HUES6 (cell line): ENCODE measurements around the gene GPR52.
"Not testable (repeated sequence)": the region's sequence is repeated elsewhere in the genome, so short reads cannot be mapped to it uniquely, and the experiment has no call there.

Experiments
- H3K27ac ChIP-seq: 2 replicates; pipeline ENCODE4 v1.7.0; 2013; ENCODE audit warnings: low read depth, mild to moderate bottlenecking, low read length, inconsistent platforms
- H3K27me3 ChIP-seq: 2 replicates; pipeline ENCODE4 v1.6.1; 2013; ENCODE audit warnings: low read length; ENCODE audit not compliant: control insufficient read depth, insufficient read depth
- H3K36me3 ChIP-seq: 2 replicates; pipeline ENCODE4 v1.6.1; 2013; ENCODE audit warnings: low read length; ENCODE audit not compliant: control insufficient read depth, insufficient read depth
- H3K4me1 ChIP-seq: 2 replicates; pipeline ENCODE4 v1.6.1; 2013; ENCODE audit warnings: low read length; ENCODE audit not compliant: control insufficient read depth, insufficient read depth
- H3K4me3 ChIP-seq: 2 replicates; pipeline ENCODE4 v1.5.1; 2013; ENCODE audit warnings: low read depth, low read length
- H3K9ac ChIP-seq: one replicate; pipeline ENCODE4 v1.6.1; 2013; ENCODE audit warnings: mild to moderate bottlenecking, low read length
- H3K9me3 ChIP-seq: 2 replicates; pipeline ENCODE4 v1.6.1; 2013; ENCODE audit warnings: low read depth, low read length; ENCODE audit not compliant: control insufficient read depth, insufficient read depth

The GPR52 gene, protein sequence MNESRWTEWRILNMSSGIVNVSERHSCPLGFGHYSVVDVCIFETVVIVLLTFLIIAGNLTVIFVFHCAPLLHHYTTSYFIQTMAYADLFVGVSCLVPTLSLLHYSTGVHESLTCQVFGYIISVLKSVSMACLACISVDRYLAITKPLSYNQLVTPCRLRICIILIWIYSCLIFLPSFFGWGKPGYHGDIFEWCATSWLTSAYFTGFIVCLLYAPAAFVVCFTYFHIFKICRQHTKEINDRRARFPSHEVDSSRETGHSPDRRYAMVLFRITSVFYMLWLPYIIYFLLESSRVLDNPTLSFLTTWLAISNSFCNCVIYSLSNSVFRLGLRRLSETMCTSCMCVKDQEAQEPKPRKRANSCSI

DNA sequence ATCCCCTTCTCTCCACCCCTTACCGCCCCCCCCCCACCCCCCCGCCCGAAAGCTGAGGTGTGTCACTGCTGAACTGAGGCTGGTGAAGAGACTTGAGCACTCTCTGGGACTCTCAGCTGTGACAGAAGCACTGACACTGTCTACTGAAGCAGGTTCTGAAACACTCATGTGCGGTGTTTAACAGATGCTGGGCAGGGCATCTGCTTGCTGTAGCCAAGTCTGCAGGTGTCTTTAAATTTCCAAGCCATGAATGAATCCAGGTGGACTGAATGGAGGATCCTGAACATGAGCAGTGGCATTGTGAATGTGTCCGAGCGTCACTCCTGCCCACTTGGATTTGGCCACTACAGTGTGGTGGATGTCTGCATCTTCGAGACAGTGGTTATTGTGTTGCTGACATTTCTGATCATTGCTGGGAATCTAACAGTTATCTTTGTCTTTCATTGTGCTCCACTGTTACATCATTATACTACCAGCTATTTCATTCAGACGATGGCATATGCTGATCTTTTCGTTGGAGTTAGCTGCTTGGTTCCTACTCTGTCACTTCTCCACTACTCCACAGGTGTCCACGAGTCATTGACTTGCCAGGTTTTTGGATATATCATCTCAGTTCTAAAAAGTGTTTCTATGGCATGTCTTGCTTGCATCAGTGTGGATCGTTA lies at the start of gene GPR52:
TSS of gene GPR52 (plus strand) at position 99 of the 665 bp plus-strand sequence. CDS start at position 247, 148 bp downstream.
- no peak within 1 kb of the TSS for H3K27ac ChIP-seq
- no peak within 1 kb of the TSS for H3K4me3 ChIP-seq
- H3K9me3 ChIP-seq = no peaks in the 10 kb centered on the region
- no peak within 1 kb of the TSS for H3K9ac ChIP-seq
- H3K4me1 ChIP-seq = no peaks in the 10 kb centered on the region
- H3K36me3 ChIP-seq = no peaks in the 10 kb centered on the region
- H3K27me3 ChIP-seq = no peaks in the 10 kb centered on the region

DNA sequence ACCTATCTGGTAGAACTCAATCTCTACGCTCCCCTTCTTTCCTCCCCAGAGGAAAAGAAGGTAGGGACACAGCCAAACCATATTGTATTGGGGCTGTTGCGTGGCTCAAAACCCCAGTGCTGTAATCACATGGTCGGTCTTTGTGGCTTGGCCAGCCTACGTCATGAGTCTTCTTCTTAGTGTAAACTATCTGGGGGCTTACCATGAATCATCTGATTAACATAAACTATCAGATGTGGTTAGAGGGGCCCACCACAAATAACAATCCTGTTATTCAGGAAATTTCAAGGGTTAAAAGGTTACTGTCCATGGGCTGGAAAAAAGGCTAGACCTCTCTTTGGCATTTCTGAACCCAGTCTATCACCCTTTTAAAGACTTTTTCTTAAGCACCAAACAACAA lies 49.5 kb upstream of the GPR52 start:
- Histone ChIP-seq H3K27me3 (no peaks in the 10 kb centered on the region), H3K9ac (no peak overlapping the region), H3K36me3 (no peaks in the 10 kb centered on the region), H3K4me1 (no peaks in the 10 kb centered on the region), H3K4me3 (no peak overlapping the region), H3K27ac (no peak overlapping the region), H3K9me3 (no peaks in the 10 kb centered on the region)

DNA sequence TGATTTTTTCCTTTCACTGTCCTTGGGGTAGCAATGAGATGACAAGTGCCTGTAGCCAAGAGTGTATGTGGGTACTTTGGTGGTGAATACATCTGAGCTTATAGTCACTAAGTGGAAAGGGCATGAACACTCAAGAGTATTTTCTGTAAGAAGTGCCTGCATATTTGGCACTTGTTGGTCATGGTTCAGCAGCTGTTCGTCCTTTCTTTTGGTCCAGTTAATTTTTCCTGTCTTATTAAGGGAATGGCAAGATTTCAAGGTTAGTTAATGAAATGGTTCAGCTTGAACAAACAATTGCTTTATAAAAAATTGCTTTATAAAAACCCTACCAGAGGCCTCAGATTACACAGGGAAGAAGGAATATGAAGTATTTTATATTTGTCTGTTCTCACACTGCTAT lies 48.6 kb upstream of the GPR52 start:
- Histone ChIP-seq H3K4me1 (no peaks in the 10 kb centered on the region), H3K27ac (no peak overlapping the region), H3K36me3 (no peaks in the 10 kb centered on the region)

DNA sequence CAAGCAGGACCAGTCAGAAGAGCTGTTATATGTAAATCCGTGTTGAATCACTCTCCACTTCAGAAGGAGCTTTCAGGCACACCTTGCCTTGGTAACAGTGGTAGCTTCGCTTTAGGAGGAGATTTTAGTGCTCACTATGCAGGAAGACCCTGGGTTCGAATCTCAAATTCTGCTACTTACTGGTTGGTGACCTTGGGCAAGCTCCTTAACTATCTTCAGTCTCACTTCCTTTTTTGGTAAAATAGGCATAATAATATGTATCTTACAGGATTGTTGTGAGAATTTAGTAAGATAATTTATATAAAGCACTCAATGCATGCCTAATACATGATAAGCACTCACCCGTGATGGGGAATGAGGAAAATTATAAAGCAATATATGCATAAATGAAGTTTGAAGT lies 46.7 kb upstream of the GPR52 start:
- Histone ChIP-seq H3K4me3 (no peak overlapping the region), H3K27me3 (no peaks in the 10 kb centered on the region), H3K9ac (no peak overlapping the region), H3K9me3 (no peaks in the 10 kb centered on the region), H3K27ac (no peak overlapping the region), H3K4me1 (no peaks in the 10 kb centered on the region), H3K36me3 (no peaks in the 10 kb centered on the region)

More for the DNA sequence above, 48.6 kb upstream of the GPR52 start:
- H3K9me3 ChIP-seq = no peaks in the 10 kb centered on the region
- H3K4me3 ChIP-seq = no peak overlapping the region
- no peaks in the 10 kb centered on the region for H3K27me3 ChIP-seq
- no peak overlapping the region for H3K9ac ChIP-seq

DNA sequence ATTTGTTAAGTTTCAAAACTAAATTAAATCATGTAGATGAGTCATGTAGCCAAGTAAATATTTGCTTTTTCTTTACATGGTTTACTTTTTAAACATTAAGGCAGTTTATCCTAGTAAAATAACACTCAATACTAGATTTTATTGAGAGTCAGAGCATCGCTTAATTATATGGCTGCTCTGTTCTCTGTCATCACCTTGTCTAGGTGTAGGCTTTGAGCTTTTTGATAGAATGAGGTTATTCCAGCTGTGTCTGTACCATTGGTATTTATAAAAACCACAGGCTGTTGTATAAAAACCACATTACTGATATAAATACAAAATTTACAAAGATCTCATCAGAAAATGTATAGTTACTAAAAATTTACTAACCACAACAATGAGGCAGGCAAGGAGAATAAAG lies 42.5 kb upstream of the GPR52 start:
- Histone ChIP-seq H3K4me1 (no peaks in the 10 kb centered on the region), H3K27me3 (no peaks in the 10 kb centered on the region), H3K9ac (no peak overlapping the region), H3K36me3 (no peaks in the 10 kb centered on the region), H3K27ac (no peak overlapping the region), H3K9me3 (no peaks in the 10 kb centered on the region), H3K4me3 (no peak overlapping the region)

DNA sequence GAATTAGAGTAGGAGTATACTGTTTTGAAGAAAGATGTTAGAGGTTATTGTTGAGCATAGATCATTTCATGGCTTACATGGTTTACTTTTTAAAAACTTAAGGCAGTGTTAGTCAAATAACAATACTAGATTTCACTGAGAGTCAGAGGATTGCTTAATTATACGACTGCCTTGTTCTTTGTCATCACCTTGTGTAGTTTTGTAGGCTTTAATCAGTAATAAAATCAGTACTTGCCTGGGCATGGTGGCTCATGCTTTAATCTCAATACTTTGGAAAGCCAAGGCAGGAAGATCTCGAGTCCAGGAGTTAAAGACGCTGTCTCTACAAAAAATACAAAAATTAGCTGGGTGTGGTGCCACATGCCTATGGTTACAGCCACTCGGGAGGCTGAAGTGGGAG lies 41.3 kb upstream of the GPR52 start:
- Histone ChIP-seq H3K27ac (no peak overlapping the region), H3K9ac (no peak overlapping the region), H3K4me3 (no peak overlapping the region), H3K27me3 (no peaks in the 10 kb centered on the region), H3K36me3 (no peaks in the 10 kb centered on the region), H3K9me3 (no peaks in the 10 kb centered on the region), H3K4me1 (no peaks in the 10 kb centered on the region)

DNA sequence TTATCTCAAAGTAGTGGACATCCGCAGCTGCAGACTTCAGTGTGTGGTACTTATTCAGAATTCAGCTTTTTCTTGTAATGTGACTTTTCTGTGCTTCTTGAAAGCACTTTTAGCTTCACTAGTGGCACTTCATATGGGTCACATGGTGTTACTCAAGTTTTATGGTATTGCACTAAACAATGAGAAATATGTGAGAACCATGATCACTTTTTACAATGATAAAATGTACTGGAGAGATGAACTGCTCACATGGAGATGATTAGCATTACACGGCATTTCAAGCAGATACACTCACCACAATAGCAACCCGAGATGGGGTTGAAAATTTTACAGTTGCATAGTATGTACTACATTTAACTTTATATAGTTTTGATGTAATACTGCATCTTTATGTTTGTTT lies 40.1 kb upstream of the GPR52 start:
- H3K9ac ChIP-seq = no peak overlapping the region
- H3K4me1 ChIP-seq = no peaks in the 10 kb centered on the region
- H3K27me3 ChIP-seq = no peaks in the 10 kb centered on the region
- no peaks in the 10 kb centered on the region for H3K9me3 ChIP-seq
- no peak overlapping the region for H3K4me3 ChIP-seq
- no peaks in the 10 kb centered on the region for H3K36me3 ChIP-seq
- H3K27ac ChIP-seq = no peak overlapping the region

DNA sequence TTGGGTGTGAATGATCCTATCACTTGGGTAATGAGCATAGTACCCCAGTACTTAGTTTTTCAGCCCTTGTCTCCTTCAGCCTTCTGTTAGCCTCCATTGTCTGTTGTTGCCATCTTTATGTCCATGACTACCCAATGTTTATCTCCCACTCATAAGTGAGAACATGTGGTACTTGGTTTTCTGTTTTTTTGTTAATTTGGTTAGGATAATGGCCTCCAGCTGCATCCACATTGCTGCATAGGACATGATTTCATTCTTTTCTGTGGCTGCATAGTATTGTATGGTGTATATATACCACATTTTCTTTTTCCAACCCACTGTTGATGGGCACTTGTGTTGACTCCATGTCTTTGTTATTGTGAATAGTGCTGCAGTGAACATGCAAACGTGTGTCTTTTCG lies 39.6 kb upstream of the GPR52 start:
- no peak overlapping the region for H3K9ac ChIP-seq
- H3K4me3 ChIP-seq = no peak overlapping the region
- H3K27ac ChIP-seq = no peak overlapping the region
- no peaks in the 10 kb centered on the region for H3K27me3 ChIP-seq
- H3K4me1 ChIP-seq = no peaks in the 10 kb centered on the region
- no peaks in the 10 kb centered on the region for H3K9me3 ChIP-seq
- H3K36me3 ChIP-seq = no peaks in the 10 kb centered on the region

DNA sequence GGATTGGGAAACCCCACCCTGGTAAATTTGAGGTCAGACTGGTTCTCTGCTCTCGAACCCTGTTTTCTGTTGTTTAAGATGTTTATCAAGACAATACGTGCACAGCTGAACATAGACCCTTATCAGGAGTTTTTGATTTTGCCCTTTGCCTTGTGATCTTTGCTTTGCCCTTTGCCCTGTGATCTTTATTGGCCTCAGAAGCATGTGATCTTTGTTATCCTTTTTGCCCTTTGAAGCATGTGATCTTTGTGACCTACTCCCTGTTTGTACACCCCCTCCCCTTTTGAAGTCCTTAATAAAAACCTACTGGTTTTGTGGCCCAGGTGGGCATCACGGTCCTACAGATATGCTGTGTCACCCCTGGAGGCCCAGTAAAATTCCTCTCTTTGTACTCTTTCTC lies 38.0 kb upstream of the GPR52 start:
- not testable (repeated sequence) for H3K4me1 ChIP-seq, H3K4me3 ChIP-seq, H3K27ac ChIP-seq, H3K27me3 ChIP-seq, H3K9ac ChIP-seq, H3K36me3 ChIP-seq, H3K9me3 ChIP-seq

DNA sequence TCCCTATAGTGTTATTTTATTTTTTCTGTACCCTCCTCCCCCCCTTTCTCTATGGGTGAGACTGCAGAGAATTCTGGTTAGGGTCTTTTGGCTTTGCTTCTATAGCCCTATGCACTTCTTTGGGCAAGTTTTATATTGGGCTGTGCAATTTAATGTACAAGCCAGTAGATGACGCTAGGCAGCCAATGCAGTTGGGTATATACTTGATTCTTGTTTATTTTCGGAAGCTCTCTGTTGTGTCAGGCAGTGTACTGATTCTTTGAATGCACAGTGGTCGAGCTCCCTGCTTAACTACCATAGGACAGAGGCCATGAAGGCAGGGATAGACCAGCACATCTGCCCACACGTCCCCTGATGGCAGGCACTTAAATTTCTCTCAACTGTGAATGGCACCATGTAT lies 34.1 kb upstream of the GPR52 start:
- Histone ChIP-seq H3K4me1 (no peaks in the 10 kb centered on the region), H3K9me3 (no peaks in the 10 kb centered on the region), H3K9ac (no peak overlapping the region), H3K27me3 (no peaks in the 10 kb centered on the region), H3K36me3 (no peaks in the 10 kb centered on the region), H3K4me3 (no peak overlapping the region), H3K27ac (no peak overlapping the region)

DNA sequence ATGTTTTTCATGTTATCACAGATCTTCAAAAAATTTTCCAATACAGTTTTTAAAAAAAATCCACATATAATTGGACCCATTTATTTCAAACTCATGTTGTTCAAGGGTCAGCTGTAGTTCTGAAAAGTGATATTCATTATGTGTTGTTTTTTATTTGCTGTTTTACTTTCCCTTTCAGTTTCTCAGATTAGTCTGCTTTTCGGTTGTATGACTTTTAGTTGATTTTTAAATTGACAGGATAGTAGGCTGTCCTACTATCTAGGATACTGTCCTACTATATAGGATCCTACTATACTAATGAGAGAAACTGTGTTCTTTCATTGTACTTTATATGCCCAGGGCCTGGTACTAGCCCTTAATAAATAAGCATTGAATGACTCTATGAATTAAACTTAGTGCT lies 33.6 kb upstream of the GPR52 start:
- no peaks in the 10 kb centered on the region for H3K36me3 ChIP-seq
- H3K4me1 ChIP-seq = no peaks in the 10 kb centered on the region
- H3K9me3 ChIP-seq = no peaks in the 10 kb centered on the region
- H3K9ac ChIP-seq = no peak overlapping the region
- H3K4me3 ChIP-seq = no peak overlapping the region
- no peaks in the 10 kb centered on the region for H3K27me3 ChIP-seq
- H3K27ac ChIP-seq = no peak overlapping the region
